ENCODE results near the gene PGF.

- TF ChIP-seq REST (IDR thresholded peaks at IDR 0.05; ENCODE audit: insufficient replicate concordance, low read depth) (no peak), SPI1 (IDR thresholded peaks at IDR 0.05; ENCODE audit: borderline replicate concordance, low read depth) (no peak), GABPA (IDR thresholded peaks at IDR 0.05; ENCODE audit: low read depth) (no peak), POLR2AphosphoS5 (IDR thresholded peaks at IDR 0.05; ENCODE audit: low read depth) (no peak)
- TF ChIP-seq, protein P1, sequence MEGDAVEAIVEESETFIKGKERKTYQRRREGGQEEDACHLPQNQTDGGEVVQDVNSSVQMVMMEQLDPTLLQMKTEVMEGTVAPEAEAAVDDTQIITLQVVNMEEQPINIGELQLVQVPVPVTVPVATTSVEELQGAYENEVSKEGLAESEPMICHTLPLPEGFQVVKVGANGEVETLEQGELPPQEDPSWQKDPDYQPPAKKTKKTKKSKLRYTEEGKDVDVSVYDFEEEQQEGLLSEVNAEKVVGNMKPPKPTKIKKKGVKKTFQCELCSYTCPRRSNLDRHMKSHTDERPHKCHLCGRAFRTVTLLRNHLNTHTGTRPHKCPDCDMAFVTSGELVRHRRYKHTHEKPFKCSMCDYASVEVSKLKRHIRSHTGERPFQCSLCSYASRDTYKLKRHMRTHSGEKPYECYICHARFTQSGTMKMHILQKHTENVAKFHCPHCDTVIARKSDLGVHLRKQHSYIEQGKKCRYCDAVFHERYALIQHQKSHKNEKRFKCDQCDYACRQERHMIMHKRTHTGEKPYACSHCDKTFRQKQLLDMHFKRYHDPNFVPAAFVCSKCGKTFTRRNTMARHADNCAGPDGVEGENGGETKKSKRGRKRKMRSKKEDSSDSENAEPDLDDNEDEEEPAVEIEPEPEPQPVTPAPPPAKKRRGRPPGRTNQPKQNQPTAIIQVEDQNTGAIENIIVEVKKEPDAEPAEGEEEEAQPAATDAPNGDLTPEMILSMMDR (IDR thresholded peaks at IDR 0.05; ENCODE audit: insufficient read depth, low read length) = no peak
Measured at GRCh38 chr14:74954232-74954946, 1.0 kb downstream of the PGF start.

Measured in HL-60 (cell line).